ENCODE data around the gene EPC2. TPM values are rescaled to one million over a fixed set of nuclear protein-coding genes. Genes with fewer than 3 reads are reported as not detected.

The EPC2 gene
- total RNA-seq, 1 experiment from 2014 or later: 19.6 TPM

GRCh38 chr2:148670773-148671172, 26.2 kb downstream of the EPC2 start:
- Histone ChIP-seq H3K4me1 (ENCODE audit: control insufficient read depth in 1 of 2, insufficient read depth in 2 of 2, low read length in 2 of 2) (peaks cover 11 to 13% of the 10 kb centered on the region in 2 experiments; a peak in 3 of 4 replicates), H3K9ac (ENCODE audit: low read length) (no peak overlapping the region), H3K9me3 (ENCODE audit: control insufficient read depth in 1 of 2, insufficient read depth in 1 of 2, low read depth in 1 of 2, low read length in 2 of 2) (no peaks in the 10 kb centered on the region), H3K4me2 (ENCODE audit: low read length) (peak overlapping the region; percentile 30; the same call in 1 of the 2 replicates), H3K27ac (ENCODE audit: low read depth, low read length) (no peak overlapping the region), H3K4me3 (replicated peaks in 1 of 2; ENCODE audit: low read depth in 1 of 2, low read length in 2 of 2) (no peak overlapping the region), H3K27me3 (ENCODE audit: insufficient read depth, low read length) (no peaks in the 10 kb centered on the region), H3K9me2 (ENCODE audit: insufficient read depth) (no peaks in the 10 kb centered on the region), H2AFZ (ENCODE audit: low read depth, low read length, poor library complexity, severe bottlenecking) (no peak overlapping the region), H4K20me1 (ENCODE audit: insufficient read depth) (peaks cover 13% of the 10 kb centered on the region; the same call in 1 of the 2 replicates), H3K36me3 (ENCODE audit: control insufficient read depth in 1 of 2, insufficient read depth in 2 of 2, low read length in 2 of 2) (no peaks in the 10 kb centered on the region), H3K79me2 (ENCODE audit: insufficient read depth, low read length) (peaks cover 98% of the 10 kb centered on the region)
- no TSS peak for BruUV-seq (replicated peaks)
- ChIA-PET CTCF (no interaction called here), RAD21 (ENCODE audit: low non-redundant PET in 1 of 2, low total read pairs in 2 of 2, uncharacterized antibody in 2 of 2, unreplicated experiment in 2 of 2) (no interaction called here), POLR2A (no interaction called here)
- intact Hi-C loops (cut with micrococcal nuclease): no loop called here
- DNase-seq (ENCODE audit: low read depth, low spot score): no peak
- TF ChIP-seq CBX3 (IDR thresholded peaks at IDR 0.05; ENCODE audit: low read depth) (no peak), ZFX (IDR thresholded peaks at IDR 0.05) (no peak), MAX (IDR thresholded peaks at IDR 0.05) (no peak), ZNF274 (IDR thresholded peaks at IDR 0.05; ENCODE audit: low read depth, low read length) (no peak), ATF3 (IDR thresholded peaks at IDR 0.05) (no peak), ELF1 (IDR thresholded peaks at IDR 0.05; ENCODE audit: borderline replicate concordance, low read depth) (no peak), EZH2 (IDR thresholded peaks at IDR 0.05) (no peak), TCF7L2 (IDR thresholded peaks at IDR 0.05; ENCODE audit: borderline replicate concordance, extremely low read depth, insufficient read depth, insufficient read length) (no peak), POLR2AphosphoS5 (IDR thresholded peaks at IDR 0.05; ENCODE audit: low read depth, low read length) (no peak), FOSL1 (IDR thresholded peaks at IDR 0.05; ENCODE audit: low read depth) (no peak), CEBPB (IDR thresholded peaks at IDR 0.05; ENCODE audit: low read depth) (no peak), CTCF (IDR thresholded peaks at IDR 0.05 in 2 of 3, conservative IDR thresholded peaks at IDR 0.05 in 1 of 3; ENCODE audit: borderline replicate concordance in 1 of 3, insufficient read depth in 1 of 3, low read depth in 2 of 3, low read length in 2 of 3) (no peak), SP1 (IDR thresholded peaks at IDR 0.05; ENCODE audit: low read depth) (no peak), EGR1 (IDR thresholded peaks at IDR 0.05; ENCODE audit: low read depth) (no peak), JUND (IDR thresholded peaks at IDR 0.05) (no peak), RAD21 (IDR thresholded peaks at IDR 0.05; ENCODE audit: low read depth) (no peak), REST (IDR thresholded peaks at IDR 0.05; ENCODE audit: low read depth) (no peak), ZBTB33 (IDR thresholded peaks at IDR 0.05; ENCODE audit: extremely low read depth, insufficient replicate concordance, low read length) (no peak), SRF (IDR thresholded peaks at IDR 0.05; ENCODE audit: low read depth) (no peak)
- ATAC-seq: peak; percentile 25; the same call in 1 of the 2 replicates

Data from HCT116 (cell line).